Astrocyte (in vitro differentiated cells and primary cell): ENCODE results near the gene CLCN1. TPM values are rescaled to one million over a fixed set of nuclear protein-coding genes. Genes with fewer than 3 reads are reported as not detected.

Experiments
- DNase-seq: peaks from one replicate; pipeline ENCODE4 v3.0.0-alpha.2; 2010; ENCODE audit warnings: low read depth
- FAIRE-seq: peaks from 2 replicates; lab custom pipeline; 2011; peaks lifted over from hg19 to GRCh38; lab: Jason Lieb, UNC
- H2AFZ ChIP-seq: 2 replicates; pipeline ENCODE4 v1.6.0; 2012; ENCODE audit warnings: low read depth, low read length, inconsistent platforms
- H3K27ac ChIP-seq: 2 replicates; pipeline ENCODE4 v1.5.1; 2011; ENCODE audit warnings: low read depth, low read length, inconsistent platforms
- H3K27me3 ChIP-seq: 2 replicates; pipeline ENCODE4 v1.6.0; 2011; ENCODE audit warnings: low read length, inconsistent platforms; ENCODE audit not compliant: insufficient read depth
- H3K36me3 ChIP-seq: 2 replicates; pipeline ENCODE4 v1.5.1; 2011; ENCODE audit warnings: low read length, inconsistent platforms; ENCODE audit not compliant: insufficient read depth
- H3K4me1 ChIP-seq: 2 replicates; pipeline ENCODE4 v1.5.1; 2011; ENCODE audit warnings: low read length, inconsistent platforms; ENCODE audit not compliant: insufficient read depth
- H3K4me2 ChIP-seq: 2 replicates; pipeline ENCODE4 v1.6.0; 2012; ENCODE audit warnings: low read length, inconsistent platforms
- H3K4me3 ChIP-seq: 2 replicates; pipeline ENCODE4 v1.5.1; 2011; ENCODE audit warnings: low read depth, mild to moderate bottlenecking, low read length, inconsistent platforms; ENCODE audit not compliant: insufficient read depth
- H3K79me2 ChIP-seq: 2 replicates; pipeline ENCODE4 v1.6.0; 2012; ENCODE audit warnings: mild to moderate bottlenecking, low read length, inconsistent platforms; ENCODE audit not compliant: insufficient read depth
- H3K9ac ChIP-seq: 2 replicates; pipeline ENCODE4 v1.6.0; 2012; ENCODE audit warnings: mild to moderate bottlenecking, low read length, inconsistent platforms
- H3K9me3 ChIP-seq: 2 replicates; pipeline ENCODE4 v1.5.1; 2012; ENCODE audit warnings: low read depth, mild to moderate bottlenecking, low read length, inconsistent platforms; ENCODE audit not compliant: insufficient read depth
- H4K20me1 ChIP-seq: 2 replicates; pipeline ENCODE4 v1.6.0; 2012; ENCODE audit warnings: low read length, inconsistent platforms; ENCODE audit not compliant: insufficient read depth
- H3K27ac Mint-ChIP-seq: one replicate; pipeline ENCODE4 v1.8.0; 2021; ENCODE audit warnings: mild to moderate bottlenecking, mixed read lengths; ENCODE audit not compliant: unreplicated experiment
- H3K27me3 Mint-ChIP-seq: one replicate; pipeline ENCODE4 v1.8.0; 2021; ENCODE audit warnings: low read depth, mixed read lengths; ENCODE audit not compliant: unreplicated experiment
- H3K36me3 Mint-ChIP-seq: one replicate; pipeline ENCODE4 v1.8.0; 2021; ENCODE audit warnings: low read depth, mixed read lengths; ENCODE audit not compliant: unreplicated experiment
- H3K4me1 Mint-ChIP-seq: one replicate; pipeline ENCODE4 v1.8.0; 2021; ENCODE audit warnings: low read depth, mixed read lengths; ENCODE audit not compliant: unreplicated experiment
- H3K4me3 Mint-ChIP-seq: one replicate; pipeline ENCODE4 v1.8.0; 2021; ENCODE audit warnings: mild to moderate bottlenecking, moderate library complexity, mixed read lengths; ENCODE audit not compliant: unreplicated experiment
- H3K9me3 Mint-ChIP-seq: one replicate; pipeline ENCODE4 v1.8.0; 2021; ENCODE audit warnings: mild to moderate bottlenecking, mixed read lengths; ENCODE audit not compliant: unreplicated experiment
- CTCF ChIP-seq: IDR thresholded peaks from 2 replicates; pipeline ENCODE4 v1.5.1; 2011; ENCODE audit warnings: low read depth, mild to moderate bottlenecking, inconsistent platforms, low read length, moderate library complexity; ENCODE audit not compliant: insufficient read depth
- EZH2 ChIP-seq: IDR thresholded peaks from 2 replicates; pipeline ENCODE4 v1.6.1; 2012; ENCODE audit warnings: mild to moderate bottlenecking, low read length, inconsistent platforms; ENCODE audit not compliant: insufficient read depth
- total RNA-seq: library from RNA; stranded (reverse); gene quantifications from 2 replicates; pipeline ENCODE4 v1.2.1, GENCODE V29; 2021

The CLCN1 gene
- total RNA-seq, 1 donor from 2014 or later = not detected

- no peak for DNase-seq
- peak overlapping the region; percentile 91 for H3K4me3 ChIP-seq
- H3K4me1 ChIP-seq = peaks cover 49% of the 10 kb centered on the region
- H3K4me2 ChIP-seq = peak overlapping the region; percentile 97
- Mint-ChIP-seq H3K4me1 (peaks cover 20% of the 10 kb centered on the region), H3K4me3 (no peak overlapping the region), H3K36me3 (peaks cover 8% of the 10 kb centered on the region), H3K27ac (no peak overlapping the region), H3K9me3 (no peaks in the 10 kb centered on the region), H3K27me3 (no peaks in the 10 kb centered on the region)
- no peaks in the 10 kb centered on the region for H3K27me3 ChIP-seq
- no peaks in the 10 kb centered on the region for H3K9me3 ChIP-seq
- no peak for FAIRE-seq
- TF ChIP-seq EZH2 = no peak
- no peak for TF ChIP-seq CTCF
- H3K36me3 ChIP-seq = peaks cover 47% of the 10 kb centered on the region
- peaks cover 70% of the 10 kb centered on the region for H4K20me1 ChIP-seq
- peak overlapping the region; percentile 11 for H3K27ac ChIP-seq
- no peak overlapping the region for H2AFZ ChIP-seq
- H3K9ac ChIP-seq = peak overlapping the region; percentile 99
- peaks cover 96% of the 10 kb centered on the region for H3K79me2 ChIP-seq
These were observed 67.7 kb downstream of the CLCN1 start for GRCh38 chr7:143383642-143383957.

- H3K9ac ChIP-seq = peak overlapping the region; percentile 99
- H3K27me3 Mint-ChIP-seq = no peaks in the 10 kb centered on the region
- peaks cover 52% of the 10 kb centered on the region for H3K36me3 ChIP-seq
- no peaks in the 10 kb centered on the region for H3K9me3 Mint-ChIP-seq
- DNase-seq (peak; percentile 56), FAIRE-seq (no peak)
- H2AFZ ChIP-seq = no peak overlapping the region
- H3K4me2 ChIP-seq = peak overlapping the region; percentile 97
- no peaks in the 10 kb centered on the region for H3K27me3 ChIP-seq
- peaks cover 10% of the 10 kb centered on the region for H3K36me3 Mint-ChIP-seq
- H4K20me1 ChIP-seq = peaks cover 75% of the 10 kb centered on the region
- peaks cover 48% of the 10 kb centered on the region for H3K4me1 ChIP-seq
- H3K4me1 Mint-ChIP-seq = peaks cover 17% of the 10 kb centered on the region
- H3K27ac Mint-ChIP-seq = no peak overlapping the region
- H3K4me3 Mint-ChIP-seq = no peak overlapping the region
- peak overlapping the region; percentile 11 for H3K27ac ChIP-seq
- TF ChIP-seq EZH2 = no peak
- TF ChIP-seq CTCF = no peak
- H3K79me2 ChIP-seq = peaks cover 96% of the 10 kb centered on the region
- H3K4me3 ChIP-seq = peak overlapping the region; percentile 91
- no peaks in the 10 kb centered on the region for H3K9me3 ChIP-seq
These were observed 68.2 kb downstream of the CLCN1 start for GRCh38 chr7:143384148-143384547.
